GM23338 (cell line): ENCODE results near the gene MUS81. TPM values are rescaled to one million over a fixed set of nuclear protein-coding genes. Genes with fewer than 3 reads are reported as not detected.

Source experiments
- ATAC-seq: fragments of 200-7000 bp; cut with Tn5 transposase; 3 replicates; pipeline ENCODE4 v1.9.1; 2020
- DNase-seq: peaks from one replicate; pipeline ENCODE4 v3.0.0-alpha.2; 2015; ENCODE audit warnings: low spot score
- H2AFZ ChIP-seq: fragments of 200-600 bp; sonication (generic); 2 replicates; pipeline ENCODE4 v1.8.0; 2016; ENCODE audit warnings: antibody characterized with exemption, mild to moderate bottlenecking, moderate library complexity
- H3F3A ChIP-seq: fragments of 200-600 bp; sonication (generic); replicated peaks from 2 replicates; pipeline ENCODE4 v1.8.0; 2017; ENCODE audit warnings: antibody characterized with exemption, mixed run types, low read depth
- H3K27ac ChIP-seq: fragments of 200-600 bp; sonication (generic); 2 replicates; pipeline ENCODE4 v1.6.1; 2016; ENCODE audit warnings: low read depth
- H3K27me3 ChIP-seq: fragments of 200-600 bp; sonication (generic); 2 replicates; pipeline ENCODE4 v1.8.0; 2016; ENCODE audit warnings: mild to moderate bottlenecking, mixed run types, moderate library complexity; ENCODE audit not compliant: insufficient read depth
- H3K36me3 ChIP-seq: fragments of 200-600 bp; sonication (generic); 2 replicates; pipeline ENCODE4 v1.8.0; 2016; ENCODE audit warnings: mild to moderate bottlenecking; ENCODE audit not compliant: insufficient read depth
- H3K4me1 ChIP-seq: fragments of 200-600 bp; sonication (generic); 2 replicates; pipeline ENCODE4 v1.8.0; 2016; ENCODE audit warnings: mild to moderate bottlenecking, moderate library complexity; ENCODE audit not compliant: insufficient read depth
- H3K4me2 ChIP-seq: fragments of 200-600 bp; sonication (generic); 2 replicates; pipeline ENCODE4 v1.7.1; 2017; ENCODE audit warnings: mixed run types
- H3K4me3 ChIP-seq: fragments of 200-600 bp; sonication (generic); 2 replicates; pipeline ENCODE4 v1.6.1; 2016; ENCODE audit warnings: mixed run types
- H3K79me2 ChIP-seq: fragments of 200-600 bp; sonication (generic); replicated peaks from 2 replicates; pipeline ENCODE4 v1.8.0; 2017; ENCODE audit warnings: mild to moderate bottlenecking; ENCODE audit not compliant: insufficient read depth
- H3K9me2 ChIP-seq: fragments of 200-600 bp; sonication (generic); 2 replicates; pipeline ENCODE4 v1.8.0; 2017; ENCODE audit not compliant: insufficient read depth
- H4K20me1 ChIP-seq: fragments of 200-600 bp; sonication (generic); replicated peaks from 2 replicates; pipeline ENCODE4 v1.8.0; 2017; ENCODE audit warnings: mild to moderate bottlenecking; ENCODE audit not compliant: insufficient read depth
- H3K27ac Mint-ChIP-seq: 2 replicates; pipeline ENCODE4 v1.8.0; 2020; ENCODE audit warnings: inconsistent platforms, mild to moderate bottlenecking, moderate library complexity, mixed read lengths
- H3K27me3 Mint-ChIP-seq: 3 replicates; pipeline ENCODE4 v1.8.0; 2022; ENCODE audit warnings: low read depth, mild to moderate bottlenecking, moderate library complexity, mixed read lengths, inconsistent platforms; ENCODE audit not compliant: insufficient read depth, poor library complexity
- H3K36me3 Mint-ChIP-seq: 3 replicates; pipeline ENCODE4 v1.8.0; 2021; ENCODE audit warnings: low read depth, mild to moderate bottlenecking, inconsistent platforms, moderate library complexity, mixed read lengths
- H3K4me1 Mint-ChIP-seq: 3 replicates; pipeline ENCODE4 v1.8.0; 2020; ENCODE audit warnings: mild to moderate bottlenecking, inconsistent platforms, mixed read lengths
- H3K4me3 Mint-ChIP-seq: 3 replicates; pipeline ENCODE4 v1.8.0; 2021; ENCODE audit warnings: moderate library complexity, mild to moderate bottlenecking, inconsistent platforms, mixed read lengths
- H3K9me3 Mint-ChIP-seq: 3 replicates; pipeline ENCODE4 v1.8.0; 2020; ENCODE audit warnings: moderate library complexity, mild to moderate bottlenecking, inconsistent platforms, mixed read lengths
- CREB1 ChIP-seq: fragments of 250-450 bp; sonication (Bioruptor Pico); IDR thresholded peaks from 2 replicates; pipeline ENCODE4 v1.5.0; 2020; ENCODE audit warnings: low read depth, mild to moderate bottlenecking, moderate library complexity
- CTCF ChIP-seq, 2 experiments: fragments of 200-600 bp in 1 of 2; sonication (generic) in 1 of 2; conservative IDR thresholded peaks; 2 replicates each; pipeline versions ENCODE4 v1.5.1 to v1.6.1; 2016 to 2017; ENCODE audit warnings: antibody characterized with exemption in 2 of 2, low read depth in 2 of 2, mild to moderate bottlenecking in 2 of 2, moderate library complexity in 1 of 2
- ETS1 ChIP-seq: IDR thresholded peaks from 2 replicates; pipeline ENCODE4 v1.6.1; 2016; ENCODE audit warnings: antibody characterized with exemption
- EZH2 ChIP-seq: fragments of 200-600 bp; sonication (generic); IDR thresholded peaks from one replicate; pipeline ENCODE4 v1.8.0; 2017; ENCODE audit warnings: antibody characterized with exemption, mild to moderate bottlenecking, low read depth; ENCODE audit not compliant: unreplicated experiment
- EZH2phosphoT487 ChIP-seq: fragments of 200-600 bp; sonication (generic); IDR thresholded peaks from one replicate; pipeline ENCODE4 v1.8.1; 2018; ENCODE audit warnings: antibody characterized with exemption; ENCODE audit not compliant: unreplicated experiment
- NANOG ChIP-seq: IDR thresholded peaks from 2 replicates; pipeline ENCODE4 v1.6.1; 2016; ENCODE audit warnings: antibody characterized with exemption, borderline replicate concordance
- POLR2AphosphoS5 ChIP-seq: IDR thresholded peaks from 2 replicates; pipeline ENCODE4 v1.6.1; 2016; ENCODE audit warnings: antibody characterized with exemption, low read depth
- REST ChIP-seq: IDR thresholded peaks from one replicate; pipeline ENCODE4 v1.6.1; 2018; ENCODE audit warnings: antibody characterized with exemption; ENCODE audit not compliant: unreplicated experiment
- ZNF114 ChIP-seq: fragments of 250-450 bp; sonication (Bioruptor Pico); IDR thresholded peaks from 2 replicates; pipeline ENCODE4 v1.5.0; 2020; ENCODE audit warnings: mild to moderate bottlenecking, moderate library complexity
- polyA plus RNA-seq: library from polyadenylated mRNA; unstranded; fragments of >200 nt; fragmentation: Nextera tagmentation; extraction: Ambion mirVana; gene quantifications from 2 replicates; pipeline ENCODE4 v1.2.1, GENCODE V29; 2016
- total RNA-seq: library from RNA; depleted of rRNA; stranded (reverse); fragments of >200 nt; shearing (Covaris generic); gene quantifications from 2 replicates; pipeline ENCODE4 v1.2.3, GENCODE V29; 2014

Gene MUS81
- total and polyA plus RNA-seq, 2 experiments from 2014 or later = 38.5 to 48.6 TPM

- no peak for TF ChIP-seq REST
- no peak for TF ChIP-seq CTCF (conservative IDR thresholded peaks at IDR 0.05; ENCODE audit: low read depth in 2 of 2)
- no peak for TF ChIP-seq POLR2AphosphoS5
- no peak for TF ChIP-seq ETS1
- TF ChIP-seq ZNF114 (CRISPR knock-in tag) = no peak
- TF ChIP-seq EZH2 = no peak
Observed at GRCh38 chr11:65912845-65913244, 52.6 kb downstream of the MUS81 start (continued).

GRCh38 chr11:65915101-65915820, 55.0 kb downstream of the MUS81 start:
- Histone ChIP-seq H3K4me2 (no peak overlapping the region), H3K27me3 (no peaks in the 10 kb centered on the region), H3K36me3 (no peaks in the 10 kb centered on the region), H3K4me3 (no peak overlapping the region), H3K9me2 (no peaks in the 10 kb centered on the region), H3K4me1 (peaks cover 7% of the 10 kb centered on the region), H3K27ac (no peak overlapping the region), H3K79me2 (peaks cover 7% of the 10 kb centered on the region), H3F3A (0 out of 2 replicates have a peak, but pooled peaks cover 6% of the 10 kb centered on the region), H2AFZ (no peak overlapping the region), H4K20me1 (no peaks in the 10 kb centered on the region)
- ATAC-seq (no peak), DNase-seq (no peak)
- H3K4me1 Mint-ChIP-seq = peaks cover 10% of the 10 kb centered on the region
- no peaks in the 10 kb centered on the region for H3K9me3 Mint-ChIP-seq
- TF ChIP-seq EZH2phosphoT487 (no peak), REST (no peak), NANOG (no peak), CTCF (conservative IDR thresholded peaks at IDR 0.05; ENCODE audit: low read depth in 2 of 2) (no peak), POLR2AphosphoS5 (no peak), CREB1 (CRISPR knock-in tag) (no peak)
- H3K27ac Mint-ChIP-seq = no peak overlapping the region; the same call in 1 of the 2 replicates
- peaks cover 3% of the 10 kb centered on the region; the same call in 1 of the 3 replicates for H3K36me3 Mint-ChIP-seq
- peak overlapping the region; percentile 9; the same call in 1 of the 3 replicates for H3K4me3 Mint-ChIP-seq
- peaks cover 23% of the 10 kb centered on the region for H3K27me3 Mint-ChIP-seq
